Measurements from ENCODE around the gene ABHD16A.

DNA sequence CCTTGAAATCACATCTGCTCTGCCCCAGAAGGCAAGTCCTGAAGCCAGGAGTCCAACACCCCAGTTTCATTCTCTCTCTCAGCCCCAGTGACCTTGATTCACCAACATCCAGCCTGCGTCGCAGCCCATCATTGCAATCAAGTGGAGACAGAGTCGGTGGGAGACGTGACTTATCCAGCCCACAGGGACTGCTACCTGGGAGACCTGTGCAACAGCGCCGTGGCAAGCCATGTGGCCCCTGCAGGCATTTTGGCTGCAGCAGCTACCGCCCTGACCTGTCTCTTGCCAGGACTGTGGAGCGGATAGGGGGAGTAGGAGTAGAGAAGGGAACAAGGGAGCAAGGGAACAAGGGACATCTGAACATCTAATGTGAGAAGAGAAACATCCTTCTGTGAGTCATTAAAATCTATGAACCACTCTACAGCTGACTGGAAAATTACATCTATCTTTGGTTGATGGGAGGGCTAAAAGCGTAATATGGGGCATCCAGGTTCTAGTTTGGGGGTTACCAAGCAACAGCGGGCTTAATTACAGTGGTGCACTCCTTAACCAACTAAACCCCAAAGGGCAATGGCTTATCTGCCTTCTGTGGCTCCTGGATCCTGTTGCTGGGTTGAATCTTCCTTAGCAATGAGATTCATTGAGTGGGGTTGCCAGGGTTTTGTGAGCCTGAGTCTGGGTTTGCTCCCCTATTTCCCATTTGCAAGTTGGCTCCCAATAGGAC lies 14.5 kb upstream of the ABHD16A start:
- TF ChIP-seq GATA2 (IDR thresholded peaks at IDR 0.05; ENCODE audit: low read depth, low read length) (no peak), GATA3 (IDR thresholded peaks at IDR 0.05; ENCODE audit: low read depth, low read length) (no peak)

Data from SH-SY5Y (cell line).